Colonic mucosa (tissue), 4 donors: ENCODE results near the gene SPTLC2. TPM values are rescaled to one million over a fixed set of nuclear protein-coding genes. Genes with fewer than 3 reads are reported as not detected.
"Not testable (repeated sequence)": the region's sequence is repeated elsewhere in the genome, so short reads cannot be mapped to it uniquely, and the experiment has no call there.

Experiments
- DNase-seq: peaks from one replicate; pipeline ENCODE4 v3.0.0-alpha.2; 2020
- H3K27ac ChIP-seq: fragments of 200-600 bp; one replicate; pipeline ENCODE4 v1.8.0; 2021
- H3K27me3 ChIP-seq: fragments of 200-600 bp; one replicate; pipeline ENCODE4 v1.8.0; 2021
- H3K36me3 ChIP-seq: fragments of 200-600 bp; one replicate; pipeline ENCODE4 v1.8.0; 2021
- H3K4me1 ChIP-seq: fragments of 200-600 bp; one replicate; pipeline ENCODE4 v1.8.0; 2021; ENCODE audit warnings: mild to moderate bottlenecking
- H3K4me3 ChIP-seq: fragments of 200-600 bp; one replicate; pipeline ENCODE4 v1.8.0; 2021
- H3K9ac ChIP-seq, 2 donors: one replicate each; pipeline ENCODE4 v1.7.0; 2013; ENCODE audit warnings: control low read depth in 2 of 2, low read depth in 2 of 2, low read length in 2 of 2
- H3K9me3 ChIP-seq: fragments of 200-600 bp; one replicate; pipeline ENCODE4 v1.8.0; 2021
- CTCF ChIP-seq: fragments of 200-600 bp; IDR thresholded peaks from one replicate; pipeline ENCODE4 v1.8.0; 2022; ENCODE audit warnings: antibody characterized with exemption, mild to moderate bottlenecking
- intact Hi-C: fragments of 100-400 bp; cut with DNase I; formaldehyde crosslinking; loops from one replicate; pipeline ENCODE4 v1.14.1; 2022
- total RNA-seq, 2 donors: library from RNA; stranded (reverse); fragmentation: NEBNext Ultra II Directional in 1 of 2; extraction: Animal tissue kit (Norgen Biotek cat#: 25700) in 1 of 2; gene quantifications; one replicate each; pipeline ENCODE4 v1.2.1, GENCODE V29; 2021
- donor health status: healthy.
- donor health status: DM: no; HTN: no; CAD: no.
- donor health status: DM: no; HTN: no; CAD: no.

SPTLC2 gene
- total RNA-seq = 10 to 100 TPM; 68.3 to 70.1 TPM

GRCh38 chr14:77616454-77617229, at the start of gene SPTLC2:
TSS of gene SPTLC2 (minus strand) at chr14:77616637. CDS start at chr14:77616579, 58 bp downstream.
- H3K9ac ChIP-seq = peak within 1 kb of the TSS; percentile 85 to 93
- H3K4me1 ChIP-seq = peaks cover 5% of the 10 kb centered on the region
- no peaks in the 10 kb centered on the region for H3K36me3 ChIP-seq
- no peaks in the 10 kb centered on the region for H3K27me3 ChIP-seq
- intact Hi-C loops = no loop called here
- peak within 1 kb of the TSS; percentile 92 for H3K27ac ChIP-seq
- no peaks in the 10 kb centered on the region for H3K9me3 ChIP-seq
- DNase-seq = peak; percentile 98
- H3K4me3 ChIP-seq = peak within 1 kb of the TSS; percentile 93
- no peak for TF ChIP-seq CTCF

- no peaks in the 10 kb centered on the region for H3K36me3 ChIP-seq
- TF ChIP-seq CTCF = no peak
- no peaks in the 10 kb centered on the region for H3K4me1 ChIP-seq
- H3K27ac ChIP-seq = no peak overlapping the region
- no peak overlapping the region for H3K9ac ChIP-seq
- H3K4me3 ChIP-seq = no peak overlapping the region
- DNase-seq = no peak
- H3K27me3 ChIP-seq = no peaks in the 10 kb centered on the region
- intact Hi-C loops = no loop called here
- no peaks in the 10 kb centered on the region for H3K9me3 ChIP-seq
Observed at GRCh38 chr14:77663293-77663692, 46.9 kb upstream of the SPTLC2 start.

GRCh38 chr14:77661562-77661961, 45.1 kb upstream of the SPTLC2 start:
- intact Hi-C loops = not testable (repeated sequence)

GRCh38 chr14:77660754-77661153, 44.3 kb upstream of the SPTLC2 start:
- Histone ChIP-seq H3K4me3 (no peak overlapping the region), H3K4me1 (no peaks in the 10 kb centered on the region), H3K27ac (no peak overlapping the region), H3K36me3 (no peaks in the 10 kb centered on the region), H3K9me3 (no peaks in the 10 kb centered on the region), H3K9ac (no peak overlapping the region), H3K27me3 (no peaks in the 10 kb centered on the region)
- no peak for DNase-seq
- no peak for TF ChIP-seq CTCF
- intact Hi-C loops = no loop called here

More at GRCh38 chr14:77661562-77661961, 45.1 kb upstream of the SPTLC2 start:
- not testable (repeated sequence) for H3K4me3 ChIP-seq, DNase-seq, H3K27me3 ChIP-seq, H3K27ac ChIP-seq, H3K4me1 ChIP-seq, H3K9me3 ChIP-seq, H3K36me3 ChIP-seq, H3K9ac ChIP-seq

GRCh38 chr14:77659831-77660230, 43.4 kb upstream of the SPTLC2 start:
- Histone ChIP-seq H3K27ac (no peak overlapping the region), H3K9me3 (no peaks in the 10 kb centered on the region), H3K36me3 (no peaks in the 10 kb centered on the region), H3K9ac (no peak overlapping the region), H3K27me3 (no peaks in the 10 kb centered on the region), H3K4me3 (no peak overlapping the region), H3K4me1 (no peaks in the 10 kb centered on the region)
- no peak for TF ChIP-seq CTCF
- intact Hi-C loops = loop anchor here (10.0 kb wide), 1 partner anchor 155 kb away; no protein-coding TSS in a partner anchor
- no peak for DNase-seq

GRCh38 chr14:77657280-77657679, 40.8 kb upstream of the SPTLC2 start:
- H3K36me3 ChIP-seq = no peaks in the 10 kb centered on the region
- intact Hi-C loops = loop anchor here (10.0 kb wide), 1 partner anchor 158 kb away; no protein-coding TSS in a partner anchor
- H3K9ac ChIP-seq = no peak overlapping the region
- no peak for DNase-seq
- no peak for TF ChIP-seq CTCF
- H3K27ac ChIP-seq = no peak overlapping the region
- H3K27me3 ChIP-seq = no peaks in the 10 kb centered on the region
- H3K4me1 ChIP-seq = no peaks in the 10 kb centered on the region
- no peaks in the 10 kb centered on the region for H3K9me3 ChIP-seq
- H3K4me3 ChIP-seq = no peak overlapping the region
